ENCODE results near the gene ZSCAN5B. TPM values are rescaled to one million over a fixed set of nuclear protein-coding genes. Genes with fewer than 3 reads are reported as not detected.

The ZSCAN5B gene
- total RNA-seq, 4 donors from 2014 or later, result not detected

GRCh38 chr19:56156768-56157167 is 40.8 kb downstream of the ZSCAN5B start:
- no peak for TF ChIP-seq POLR2A (IDR thresholded peaks at IDR 0.05)
- no peak for TF ChIP-seq CTCF (IDR thresholded peaks at IDR 0.05)
- no peaks in the 10 kb centered on the region for H3K27me3 ChIP-seq
- no peaks in the 10 kb centered on the region for H3K9me3 ChIP-seq
- H3K4me1 ChIP-seq, result no peaks in the 10 kb centered on the region
- no peak overlapping the region for H3K27ac ChIP-seq
- H3K4me3 ChIP-seq (replicated peaks in 1 of 3), result no peak overlapping the region
- DNase-seq, result no peak
- intact Hi-C loops (cut with DNase I), result no loop called here
- H3K36me3 ChIP-seq, result peaks cover 20 to 29% of the 10 kb centered on the region in 2 donors
- 84 to 87% methylated on average over 5 to 6 of the region's 11 CpGs for WGBS, 2 donors

GRCh38 chr19:56155124-56155687 is 42.4 kb downstream of the ZSCAN5B start:
- Histone ChIP-seq H3K27ac (no peak overlapping the region), H3K4me1 (no peaks in the 10 kb centered on the region)

GRCh38 chr19:56153507-56153906 is 44.1 kb downstream of the ZSCAN5B start:
- H3K27me3 ChIP-seq, result no peaks in the 10 kb centered on the region
- peaks cover 5 to 11% of the 10 kb centered on the region in 2 donors for H3K36me3 ChIP-seq
- no peak overlapping the region for H3K27ac ChIP-seq
- H3K9me3 ChIP-seq, result no peaks in the 10 kb centered on the region
- H3K4me1 ChIP-seq, result no peaks in the 10 kb centered on the region
- DNase-seq, result no peak
- intact Hi-C loops (cut with DNase I), result no loop called here
- TF ChIP-seq CTCF (IDR thresholded peaks at IDR 0.05) (no peak), POLR2A (IDR thresholded peaks at IDR 0.05) (no peak)
- 53 to 71% methylated on average over 6 of the region's 6 CpGs for WGBS, 2 donors
- no peak overlapping the region for H3K4me3 ChIP-seq (replicated peaks in 1 of 3)

More at GRCh38 chr19:56155124-56155687, 42.4 kb downstream of the ZSCAN5B start:
- WGBS, 2 donors, result 64% methylated on average over 14 of the region's 17 CpGs
- TF ChIP-seq CTCF (IDR thresholded peaks at IDR 0.05) (peak in 1 of 6 experiments; percentile 13), POLR2A (IDR thresholded peaks at IDR 0.05) (no peak)
- Histone ChIP-seq H3K9me3 (no peaks in the 10 kb centered on the region), H3K4me3 (replicated peaks in 1 of 3) (no peak overlapping the region), H3K27me3 (no peaks in the 10 kb centered on the region), H3K36me3 (peaks cover 10 to 24% of the 10 kb centered on the region in 2 donors)
- no peak for DNase-seq
- intact Hi-C loops (cut with DNase I), result no loop called here

GRCh38 chr19:56152644-56153043 is 44.9 kb downstream of the ZSCAN5B start:
- Histone ChIP-seq H3K27ac (no peak overlapping the region), H3K36me3 (peaks cover 11 to 13% of the 10 kb centered on the region in 2 donors), H3K27me3 (no peaks in the 10 kb centered on the region), H3K4me3 (replicated peaks in 1 of 3) (no peak overlapping the region), H3K4me1 (no peaks in the 10 kb centered on the region), H3K9me3 (no peaks in the 10 kb centered on the region)
- DNase-seq, result no peak
- intact Hi-C loops (cut with DNase I), result no loop called here
- TF ChIP-seq POLR2A (IDR thresholded peaks at IDR 0.05) (no peak), CTCF (IDR thresholded peaks at IDR 0.05) (no peak)
- 79 to 94% methylated on average over 2 of the region's 2 CpGs for WGBS, 2 donors

GRCh38 chr19:56150358-56150757 is 47.2 kb downstream of the ZSCAN5B start:
- H3K27me3 ChIP-seq, result no peaks in the 10 kb centered on the region
- intact Hi-C loops (cut with DNase I), result no loop called here
- H3K27ac ChIP-seq, result no peak overlapping the region
- H3K36me3 ChIP-seq, result peaks cover 12 to 14% of the 10 kb centered on the region in 2 donors
- 95 to 96% methylated on average over 11 of the region's 11 CpGs for WGBS, 2 donors
- no peak for DNase-seq
- TF ChIP-seq CTCF (IDR thresholded peaks at IDR 0.05) (no peak), POLR2A (IDR thresholded peaks at IDR 0.05) (no peak)
- no peak overlapping the region for H3K4me3 ChIP-seq (replicated peaks in 1 of 3)
- H3K9me3 ChIP-seq, result no peaks in the 10 kb centered on the region
- H3K4me1 ChIP-seq, result no peaks in the 10 kb centered on the region

All from thyroid gland (tissue), 4 donors.